NCI-H460 (cell line): ENCODE data around the gene SLX4IP. TPM values are rescaled to one million over a fixed set of nuclear protein-coding genes. Genes with fewer than 3 reads are reported as not detected.

Experiments
- DNase-seq: peaks from one replicate; pipeline ENCODE4 v3.0.0-alpha.2; 2016; ENCODE audit warnings: low read depth; ENCODE audit errors: extremely low read depth
- total RNA-seq: library from RNA; depleted of rRNA; stranded (reverse); fragments of >200 nt; shearing (Covaris generic); gene quantifications from 2 replicates; pipeline ENCODE4 v1.2.3, GENCODE V29; 2014

SLX4IP gene
- total RNA-seq, 1 experiment from 2014 or later, result 7.5 TPM

- no peak for DNase-seq
Observed at GRCh38 chr20:10462516-10462915, 27.4 kb downstream of the SLX4IP start.

DNA sequence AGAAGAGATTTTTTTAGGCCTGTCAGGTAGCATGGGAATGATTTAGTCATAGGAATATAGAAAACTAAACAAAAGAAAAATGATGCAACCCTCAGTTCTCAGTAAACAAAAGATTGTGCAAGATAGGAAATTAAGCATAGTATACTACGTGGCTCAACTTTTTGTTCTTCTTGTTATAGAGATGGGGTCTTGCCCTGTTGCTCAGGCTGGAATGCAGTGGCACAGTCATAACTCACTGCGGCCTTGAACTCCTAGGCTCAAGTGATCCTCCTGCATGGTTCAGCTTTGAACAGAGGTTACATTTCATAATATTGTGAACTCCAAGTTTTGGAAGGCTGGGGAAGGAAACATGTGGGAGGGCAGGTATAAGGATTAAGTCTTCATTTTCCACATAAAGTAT is 28.5 kb downstream of the SLX4IP start:
- DNase-seq, result no peak

GRCh38 chr20:10465135-10465534 is 30.0 kb downstream of the SLX4IP start:
- DNase-seq, result no peak

DNA sequence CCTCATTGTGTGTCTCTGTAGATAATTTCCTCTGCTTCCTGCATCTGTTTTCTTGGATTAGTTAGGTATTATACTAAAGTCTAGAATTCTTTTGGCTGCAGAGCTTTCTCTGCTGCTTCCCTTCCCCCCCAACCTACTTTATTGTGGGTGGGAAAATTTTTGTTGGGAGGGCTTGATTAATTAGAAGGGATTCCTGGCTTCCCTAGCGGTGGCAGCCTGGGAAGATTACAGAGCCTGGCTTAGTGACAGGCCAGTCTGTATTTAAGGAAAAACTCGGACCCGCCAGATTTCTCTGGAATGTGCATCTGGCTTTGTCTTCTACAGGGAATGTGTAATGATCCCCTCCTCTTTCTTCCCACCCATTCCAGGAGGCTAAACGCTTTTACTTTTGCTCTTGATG is 31.2 kb downstream of the SLX4IP start:
- no peak for DNase-seq

DNA sequence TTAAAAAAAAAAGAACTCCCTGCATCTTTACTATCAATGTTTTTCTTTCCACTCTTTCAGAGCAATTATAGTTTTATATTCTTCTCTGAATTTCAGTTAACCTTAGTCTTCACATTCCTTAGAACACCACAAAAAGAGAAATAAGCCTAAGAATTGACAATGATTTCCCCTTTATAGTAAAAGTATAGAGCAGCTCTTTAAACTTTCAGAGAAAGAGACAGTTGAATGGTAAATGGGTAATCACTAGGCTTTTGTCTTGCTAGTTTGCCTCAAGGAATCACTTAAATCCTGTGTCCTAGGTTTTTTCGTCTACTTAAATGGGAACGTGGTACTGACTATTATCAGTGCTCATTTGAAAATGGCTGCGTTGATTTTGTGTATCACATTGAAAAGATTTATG is 31.8 kb downstream of the SLX4IP start:
- no peak for DNase-seq

GRCh38 chr20:10467681-10468339 is 32.7 kb downstream of the SLX4IP start:
- DNase-seq, result no peak

- no peak for DNase-seq
Observed at GRCh38 chr20:10468340-10468845, 33.3 kb downstream of the SLX4IP start.

DNA sequence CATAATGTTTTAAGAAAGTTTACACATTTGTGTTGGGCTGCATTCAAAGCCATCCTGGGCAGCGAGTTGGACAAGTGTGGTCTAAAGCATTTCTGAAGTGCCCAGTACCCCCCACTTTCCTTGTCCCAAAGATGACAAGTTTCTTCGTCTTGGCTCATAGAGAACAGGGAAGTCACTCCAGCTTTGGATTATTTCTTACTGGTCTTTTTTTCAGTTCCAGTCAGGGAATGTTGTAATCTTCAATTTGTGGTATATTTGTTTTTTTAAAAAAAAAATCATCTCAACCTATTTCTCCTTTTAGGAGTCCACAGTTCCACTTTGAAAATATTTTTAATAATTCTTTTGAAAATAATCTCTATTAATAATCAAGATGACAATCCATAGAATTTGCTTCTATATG is 34.0 kb downstream of the SLX4IP start:
- no peak for DNase-seq

DNA sequence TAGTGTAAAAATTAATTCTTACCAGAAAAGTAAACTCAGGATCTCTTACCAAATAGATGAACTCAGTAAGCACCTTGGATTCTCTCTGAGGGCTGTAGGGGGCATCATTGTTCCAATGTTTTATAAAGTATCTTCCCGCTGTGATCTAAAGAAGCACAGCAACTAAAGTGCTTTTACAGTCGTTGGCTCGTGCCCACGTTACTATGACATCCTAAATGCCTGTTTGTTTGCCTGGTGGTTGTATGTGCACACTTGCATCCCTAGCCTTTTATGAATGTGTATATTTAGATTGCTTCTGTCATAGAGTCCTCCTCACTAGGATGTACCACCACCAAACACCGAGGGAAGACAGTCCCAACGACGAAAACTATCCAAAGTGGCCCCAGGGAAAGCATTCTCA is 34.5 kb downstream of the SLX4IP start:
- DNase-seq, result peak; percentile 71

GRCh38 chr20:10470276-10470675 is 35.2 kb downstream of the SLX4IP start:
- no peak for DNase-seq

DNA sequence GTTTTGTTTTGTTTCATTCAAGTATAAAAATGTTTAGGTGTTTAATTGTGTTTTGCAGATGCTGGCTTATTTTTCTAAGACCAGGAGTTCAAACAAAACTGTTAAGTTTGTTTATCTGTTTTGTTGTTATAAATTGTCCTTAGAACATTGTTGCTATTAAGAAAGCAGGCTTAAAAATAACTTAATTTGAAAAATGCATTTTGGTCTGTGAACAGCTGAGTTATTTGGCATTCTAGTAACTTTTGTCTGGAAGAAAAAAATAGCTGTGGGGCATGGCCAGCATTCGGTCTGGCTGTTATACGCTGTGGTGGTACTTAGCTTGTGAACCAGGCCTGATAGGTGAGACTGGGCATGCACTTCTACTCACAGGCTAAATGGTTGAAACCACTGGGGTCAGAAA is 37.8 kb downstream of the SLX4IP start:
- no peak for DNase-seq

DNA sequence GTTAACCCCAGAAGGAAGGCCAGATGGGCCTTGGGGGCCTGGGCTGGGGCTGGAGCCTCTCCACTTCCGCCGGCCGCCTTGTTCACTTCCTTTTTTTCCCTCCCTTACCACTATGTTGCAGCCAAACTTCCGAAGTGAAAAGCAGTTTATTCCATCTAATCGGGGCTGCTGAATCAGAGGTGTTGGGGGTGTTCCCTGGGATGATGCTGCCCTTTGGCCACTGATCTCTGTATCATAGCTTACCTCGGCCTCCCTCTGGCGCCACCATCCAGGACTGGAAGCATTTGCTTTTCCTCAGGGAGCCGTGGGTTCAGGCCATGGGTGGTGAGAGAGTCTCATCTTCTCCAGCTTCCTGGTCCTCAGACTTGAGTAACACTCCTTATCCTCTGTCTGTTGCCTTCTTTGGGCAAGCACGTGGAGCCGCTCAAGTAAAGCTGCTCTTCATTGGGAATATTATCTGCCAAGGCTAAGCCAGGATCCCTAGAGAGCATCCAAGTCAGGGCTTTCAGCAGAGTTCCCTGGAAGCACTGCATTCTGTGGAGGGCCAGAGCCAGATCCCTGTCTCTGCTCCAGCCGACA is 39.6 kb downstream of the SLX4IP start:
- no peak for DNase-seq

DNA sequence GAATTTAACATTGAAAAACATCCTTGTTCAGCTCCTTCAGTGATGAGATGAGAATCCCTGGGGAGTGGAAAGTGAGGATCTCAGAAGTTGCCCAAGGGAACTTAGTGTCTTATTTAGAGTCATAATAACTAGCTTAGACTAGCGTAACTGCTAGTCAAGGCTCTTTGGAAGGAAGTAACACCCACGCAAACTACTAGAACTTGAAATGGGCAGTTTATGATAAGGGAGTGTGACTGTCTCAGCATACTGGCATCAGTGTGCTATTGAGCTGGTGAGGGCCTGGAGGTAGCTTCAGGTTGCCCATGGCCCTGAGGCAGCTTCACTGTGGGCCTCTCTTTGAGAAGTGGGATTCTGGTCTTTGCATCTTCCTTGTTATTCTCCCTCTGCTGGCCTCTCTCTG is 40.1 kb downstream of the SLX4IP start:
- DNase-seq, result no peak

DNA sequence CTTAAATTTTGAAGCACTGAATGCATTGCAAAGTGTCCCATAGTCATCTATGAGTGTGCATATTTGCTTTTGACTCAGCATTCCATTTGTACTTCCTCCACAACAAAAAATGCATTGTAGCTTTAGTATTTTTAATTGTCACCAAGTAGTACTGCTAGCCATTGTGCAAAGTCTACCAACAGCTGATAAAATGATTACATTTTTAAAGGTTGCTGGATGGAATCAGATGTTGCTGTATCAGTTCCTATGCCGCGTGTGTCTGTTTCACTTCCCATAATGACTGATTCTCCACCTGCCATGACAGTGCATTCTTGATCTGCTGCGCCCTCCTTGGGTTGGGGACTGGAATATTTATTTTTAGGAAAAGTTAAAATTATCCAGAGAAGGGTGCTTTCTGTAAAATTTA is 41.2 kb downstream of the SLX4IP start:
- no peak for DNase-seq

DNA sequence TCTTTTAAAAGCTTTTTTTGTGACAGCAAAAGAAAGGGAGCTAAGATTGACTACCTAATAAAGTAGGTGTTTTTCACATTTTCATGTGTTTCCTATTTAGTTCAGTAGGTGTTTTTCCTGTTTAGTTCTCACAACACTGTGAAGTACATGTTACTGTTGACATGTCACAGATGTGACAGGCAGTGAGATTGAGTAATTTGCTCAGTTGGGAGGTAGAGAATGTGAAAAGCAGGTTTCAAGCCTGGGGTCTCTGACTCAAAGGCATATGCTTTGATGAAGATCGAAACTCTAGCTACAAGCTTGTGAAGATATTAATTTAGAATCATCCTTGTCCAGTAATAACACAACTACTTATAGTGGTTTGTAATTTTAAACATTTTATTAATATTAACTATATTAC is 43.1 kb downstream of the SLX4IP start:
- no peak for DNase-seq

DNA sequence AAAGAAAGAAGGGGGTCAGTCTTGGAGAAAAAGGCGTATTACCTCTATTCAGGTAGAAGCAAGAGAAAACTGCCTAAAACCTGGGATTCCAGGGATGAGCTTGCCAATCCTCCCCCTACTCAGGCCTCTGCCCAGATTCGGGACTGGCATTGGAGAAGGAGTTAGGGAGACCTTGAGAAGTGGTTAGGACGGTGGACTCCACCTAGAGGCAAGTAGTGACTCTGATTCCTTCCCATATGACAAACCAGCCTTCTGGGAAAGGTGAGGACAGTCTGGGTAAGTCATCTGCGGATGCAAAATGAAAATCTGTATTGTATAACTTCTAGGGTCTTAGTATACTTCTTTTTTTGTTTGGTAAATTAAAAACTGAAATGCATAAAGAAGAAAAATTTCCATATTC is 43.8 kb downstream of the SLX4IP start:
- no peak for DNase-seq

DNA sequence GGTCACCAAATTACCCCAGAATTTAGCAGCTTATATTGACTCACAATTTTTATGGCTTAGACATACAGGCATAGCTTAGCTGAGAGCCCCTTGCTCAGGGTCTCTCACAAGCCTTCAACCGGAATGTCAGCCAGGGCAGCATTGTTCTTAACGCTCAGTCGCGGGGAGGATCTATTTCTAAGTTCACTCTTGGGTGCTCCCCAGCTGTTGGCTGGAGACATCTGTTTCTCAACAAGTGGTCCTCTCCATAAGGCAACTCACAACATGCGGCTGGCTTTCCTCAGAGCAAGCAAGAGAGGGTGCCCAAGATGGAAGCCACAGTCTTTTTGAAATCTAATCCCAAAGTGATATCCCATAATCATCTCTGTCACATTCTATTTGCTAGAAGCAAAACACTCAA is 46.6 kb downstream of the SLX4IP start:
- no peak for DNase-seq

- no peak for DNase-seq
Observed at GRCh38 chr20:10483691-10484090, 48.6 kb downstream of the SLX4IP start.

DNA sequence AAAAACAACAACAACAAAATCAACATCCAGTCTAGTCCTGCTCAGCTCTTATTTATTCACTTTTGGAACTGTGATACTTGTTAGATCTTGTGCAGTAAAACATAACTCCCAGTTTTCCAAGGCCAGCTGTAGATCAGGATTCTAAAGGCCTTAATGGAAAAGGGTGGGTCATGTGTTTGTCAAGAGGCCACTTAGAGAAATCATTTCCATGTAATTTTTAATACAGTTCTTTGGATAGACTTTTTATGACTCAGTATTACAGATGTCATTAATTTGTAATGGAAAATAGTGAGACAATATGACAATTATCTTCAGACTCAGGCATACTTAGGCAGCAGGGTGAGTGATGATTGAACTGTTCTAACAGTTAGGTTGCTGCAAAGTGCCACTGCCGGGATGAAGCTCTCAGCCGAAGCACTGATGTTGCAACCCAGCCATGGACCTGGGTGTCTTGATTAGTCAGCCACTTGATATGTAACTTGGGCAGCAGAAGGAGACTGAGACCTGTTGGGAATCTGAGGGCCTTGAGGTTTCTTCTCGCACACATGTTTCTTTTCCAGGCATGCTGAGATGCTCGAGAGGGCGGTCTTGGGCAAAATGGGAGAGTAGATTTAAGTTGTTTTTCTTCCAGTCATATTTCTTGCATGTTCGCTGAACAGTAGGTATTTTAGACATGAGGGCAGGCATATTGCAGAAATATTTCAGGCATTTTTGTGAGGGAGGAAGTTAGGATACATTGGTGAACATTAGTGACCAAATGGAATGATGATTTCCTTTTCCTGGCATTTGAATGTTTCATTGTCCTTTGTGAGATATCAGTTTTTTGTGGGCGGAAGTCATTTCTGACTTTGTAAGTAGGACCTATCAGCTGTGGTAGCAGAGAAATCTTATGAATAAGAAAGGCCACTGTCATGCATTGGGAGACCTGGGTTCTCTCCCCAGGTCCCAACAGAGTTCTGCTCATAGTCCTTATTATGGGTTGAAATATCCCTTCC is 52.3 kb downstream of the SLX4IP start:
- no peak for DNase-seq

GRCh38 chr20:10488534-10488933 is 53.4 kb downstream of the SLX4IP start:
- no peak for DNase-seq

- no peak for DNase-seq
Observed at GRCh38 chr20:10489853-10490252, 54.7 kb downstream of the SLX4IP start.
